Left colon (tissue), 2 donors: ENCODE measurements around the gene BOK. TPM values are rescaled to one million over a fixed set of nuclear protein-coding genes. Genes with fewer than 3 reads are reported as not detected.
A peak's percentile ranks its signal among the peaks of the same experiment; 100 is the strongest.

Experiments
- ATAC-seq: fragments of 200-7000 bp; cut with Tn5 transposase; one replicate; pipeline ENCODE4 v1.9.1; 2020; ENCODE audit warnings: mild to moderate bottlenecking, moderate library complexity
- DNase-seq, 2 donors: peaks; one replicate each; pipeline ENCODE4 v3.0.0-alpha.2; 2020
- intact Hi-C, 2 donors: fragments of 100-400 bp; cut with DNase I in 1 of 2; cut with micrococcal nuclease in 1 of 2; formaldehyde crosslinking; loops; one replicate each; pipeline versions ENCODE4 v1.11.2 to v1.14.0; 2022; cut with DNase I, micrococcal nuclease
- total RNA-seq, 2 donors: library from RNA; stranded (reverse); fragmentation: NEBNext Ultra II Directional; extraction: Animal tissue kit (Norgen Biotek cat#: 25700); gene quantifications; one replicate each; pipeline ENCODE4 v1.2.1, GENCODE V29; 2021
- donor health status: DM: no; HTN: no; CAD: no.
- donor health status: DM: yes; HTN: yes; CAD: no.

BOK gene
- total RNA-seq, 2 donors from 2014 or later = 10.3 to 14.2 TPM

DNA sequence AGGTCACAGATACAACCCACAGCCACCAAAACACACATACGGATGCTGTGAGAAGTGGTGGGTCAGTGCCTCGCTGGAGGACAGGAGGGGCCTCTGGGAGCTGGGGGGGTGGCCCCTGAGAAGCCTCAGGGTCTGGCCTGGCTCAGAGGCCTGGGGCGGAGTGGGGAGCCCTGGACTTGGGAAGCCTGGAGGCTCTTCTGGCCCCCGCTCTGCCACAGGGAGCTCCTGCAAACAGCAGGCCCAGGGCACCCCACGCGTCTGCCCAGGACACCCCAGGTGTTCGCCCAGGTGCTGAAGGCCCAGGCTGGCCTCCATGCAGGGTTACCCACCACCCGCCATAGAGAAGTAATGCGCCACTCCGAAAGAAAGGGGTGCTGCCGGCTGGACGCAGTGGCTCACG is 52.5 kb downstream of the BOK start:
- DNase-seq (peak in 1 of 2 donors; percentile 15), ATAC-seq (no peak)
- intact Hi-C loops = no loop called here

DNA sequence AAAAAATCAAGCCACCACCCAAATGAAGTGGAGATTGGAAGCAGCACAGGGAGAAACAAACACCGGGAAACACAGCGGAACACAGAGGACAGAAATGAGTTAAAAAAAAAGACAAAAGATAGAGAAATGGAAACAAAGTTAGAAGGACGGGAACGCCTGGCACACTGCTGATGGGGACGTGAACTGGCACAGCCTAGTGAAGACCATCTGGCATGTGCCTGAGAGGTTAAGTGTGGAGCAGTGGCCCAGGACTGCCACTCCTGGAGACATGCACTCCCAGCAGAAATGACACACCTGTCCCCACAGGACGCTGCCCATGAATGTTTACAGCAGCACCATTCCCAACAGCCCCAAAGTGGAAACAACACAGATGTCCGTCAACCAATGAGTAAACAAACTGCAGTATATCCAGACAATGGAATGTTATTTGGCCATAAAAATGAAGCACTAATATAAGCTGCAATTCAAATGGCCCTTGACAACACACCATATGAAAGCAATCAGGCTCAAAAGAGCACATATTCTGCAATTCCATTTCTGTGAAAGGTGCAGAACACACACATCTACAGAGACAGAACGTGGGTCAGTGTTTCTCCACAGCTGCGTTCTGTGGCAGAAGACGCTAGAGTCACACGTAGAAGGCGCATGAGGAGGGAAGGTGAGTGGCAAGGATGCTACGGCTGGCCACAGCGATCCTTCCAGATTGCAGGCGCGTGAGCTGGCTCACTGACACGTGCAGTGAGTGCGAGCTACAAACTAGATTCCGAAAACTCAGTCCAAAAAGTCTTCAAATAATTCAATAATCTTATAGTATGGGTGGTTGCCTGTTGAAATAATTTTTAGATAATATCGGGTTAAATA is 53.8 kb downstream of the BOK start:
- DNase-seq (no peak), ATAC-seq (no peak)
- intact Hi-C loops = no loop called here

DNA sequence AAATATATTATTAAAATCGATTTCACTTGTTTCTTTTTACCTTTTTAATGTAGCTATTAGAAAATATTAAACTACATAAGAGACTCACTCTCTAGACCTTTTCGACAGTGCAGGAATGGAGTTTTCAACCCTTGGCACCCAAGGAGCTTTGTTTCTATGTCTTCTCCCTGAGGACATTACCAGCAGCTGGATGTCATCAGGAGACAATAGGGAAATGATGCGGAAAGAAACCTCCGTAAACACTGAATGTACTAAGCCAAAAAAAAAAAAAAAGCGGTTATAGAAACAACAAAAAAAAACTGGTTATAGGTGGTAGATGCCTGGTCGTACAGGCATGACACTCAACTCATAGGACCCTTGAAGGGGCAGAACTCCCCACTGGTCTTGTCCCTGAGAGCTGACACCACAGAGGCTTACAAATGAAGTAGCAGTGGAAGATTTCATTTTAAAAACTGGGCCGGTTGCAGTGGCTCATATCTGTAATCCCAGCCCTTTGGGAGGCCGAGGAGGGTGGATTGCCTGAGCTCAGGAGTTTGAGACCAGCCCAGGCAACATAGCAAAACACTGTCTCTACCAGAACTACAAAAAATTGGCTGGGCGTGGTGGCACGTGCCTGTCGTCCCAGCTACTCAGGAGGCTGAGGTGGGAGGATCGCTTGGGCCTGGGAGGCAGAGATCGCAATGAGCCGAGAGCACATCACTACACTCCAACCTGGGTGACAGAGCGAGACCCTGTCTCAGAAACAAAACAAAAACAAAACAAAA is 54.7 kb downstream of the BOK start:
- no peak for DNase-seq
- intact Hi-C loops = no loop called here
- no peak for ATAC-seq

DNA sequence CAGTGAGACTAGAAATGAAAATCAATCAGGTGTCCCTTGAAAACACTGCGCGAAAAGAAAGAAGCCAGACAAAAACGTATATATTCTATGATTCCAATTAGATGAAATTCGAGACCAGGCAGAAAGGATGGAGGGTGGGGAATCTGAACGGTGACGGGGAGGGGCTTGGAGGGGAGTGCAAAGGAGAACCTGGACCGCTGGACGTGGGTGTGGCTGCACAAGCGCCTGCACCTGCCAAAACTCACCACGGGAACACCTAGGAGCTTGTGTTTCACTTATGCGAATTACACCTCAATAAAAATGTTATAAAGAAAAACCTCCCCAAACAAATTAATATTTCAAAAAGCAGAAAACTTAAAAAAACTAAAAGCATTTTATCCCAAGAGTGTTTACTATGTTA is 56.5 kb downstream of the BOK start:
- ATAC-seq (no peak), DNase-seq (no peak)
- intact Hi-C loops = no loop called here

DNA sequence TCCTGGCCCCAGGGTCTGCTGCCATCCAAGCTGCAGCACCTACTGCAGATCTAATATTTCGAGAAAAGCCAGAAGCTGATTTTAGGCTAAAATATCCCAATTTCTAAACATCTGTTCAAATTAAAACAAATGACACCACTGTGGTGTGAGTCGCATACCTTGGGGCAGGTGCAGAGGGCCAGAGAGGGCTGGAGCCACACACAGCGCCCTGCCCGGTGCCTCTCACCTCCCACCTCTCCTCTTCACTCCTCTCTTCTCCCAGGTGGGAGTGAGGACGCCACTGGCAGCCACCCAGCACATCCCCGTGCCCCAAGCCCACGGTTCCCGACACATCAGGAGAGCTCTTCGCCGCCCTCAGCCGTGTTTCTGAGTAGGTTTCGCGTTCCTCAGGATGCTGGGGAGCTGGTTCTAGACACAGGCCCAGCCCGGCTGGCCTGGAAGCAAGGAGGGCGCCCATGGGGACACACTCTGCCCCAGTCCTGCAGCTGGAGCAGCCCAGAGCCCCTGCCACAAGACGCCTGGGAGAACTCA is 57.0 kb downstream of the BOK start:
- ATAC-seq (no peak), DNase-seq (no peak)
- intact Hi-C loops = no loop called here

DNA sequence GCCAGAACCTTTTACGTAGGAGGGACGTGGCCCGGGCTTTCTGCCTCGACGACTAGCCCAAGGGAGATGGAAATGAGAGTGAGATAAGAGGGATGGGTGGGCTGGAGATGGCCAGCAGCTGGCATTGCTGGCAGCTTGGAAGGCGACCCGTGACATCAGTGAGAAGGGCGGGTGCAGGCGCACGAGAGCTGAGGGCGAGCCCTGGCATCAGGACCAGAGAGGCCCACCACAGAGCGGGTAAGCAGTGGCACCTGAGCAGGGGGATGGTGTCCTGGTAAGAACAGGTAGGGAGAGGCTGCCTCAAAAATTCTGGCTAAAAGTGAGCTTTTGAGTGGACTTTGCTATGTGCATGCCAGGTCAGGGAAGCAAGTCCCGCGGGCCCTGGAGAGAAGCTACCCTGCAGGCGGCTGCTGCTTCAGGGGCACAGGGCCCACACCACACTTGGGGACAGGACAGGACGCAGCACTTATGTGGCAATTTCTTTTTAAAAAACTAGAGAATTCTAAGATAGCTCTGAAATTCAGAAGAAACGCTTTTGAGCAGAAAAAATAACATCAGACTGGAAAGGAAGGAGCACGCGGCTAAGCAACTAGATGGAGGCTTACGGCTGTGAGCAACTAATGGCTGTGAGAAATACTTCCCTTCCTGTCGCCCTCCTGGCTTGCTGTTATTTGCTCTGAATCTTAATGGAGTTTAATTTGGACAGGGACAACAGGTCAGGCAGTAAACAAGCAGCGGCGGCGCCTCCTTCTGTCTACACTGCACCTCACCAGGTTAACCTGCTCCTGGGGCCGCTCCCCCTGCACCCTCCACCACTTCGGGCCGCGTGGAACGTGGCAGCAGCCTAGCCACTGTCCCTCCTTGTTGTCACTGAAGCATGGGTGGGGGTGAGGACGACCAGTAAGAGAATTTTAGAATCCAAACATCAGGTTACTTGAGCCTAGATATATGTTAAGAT is 57.9 kb downstream of the BOK start:
- DNase-seq = peak; percentile 48 to 54
- intact Hi-C loops = no loop called here
- ATAC-seq = peak; percentile 77

DNA sequence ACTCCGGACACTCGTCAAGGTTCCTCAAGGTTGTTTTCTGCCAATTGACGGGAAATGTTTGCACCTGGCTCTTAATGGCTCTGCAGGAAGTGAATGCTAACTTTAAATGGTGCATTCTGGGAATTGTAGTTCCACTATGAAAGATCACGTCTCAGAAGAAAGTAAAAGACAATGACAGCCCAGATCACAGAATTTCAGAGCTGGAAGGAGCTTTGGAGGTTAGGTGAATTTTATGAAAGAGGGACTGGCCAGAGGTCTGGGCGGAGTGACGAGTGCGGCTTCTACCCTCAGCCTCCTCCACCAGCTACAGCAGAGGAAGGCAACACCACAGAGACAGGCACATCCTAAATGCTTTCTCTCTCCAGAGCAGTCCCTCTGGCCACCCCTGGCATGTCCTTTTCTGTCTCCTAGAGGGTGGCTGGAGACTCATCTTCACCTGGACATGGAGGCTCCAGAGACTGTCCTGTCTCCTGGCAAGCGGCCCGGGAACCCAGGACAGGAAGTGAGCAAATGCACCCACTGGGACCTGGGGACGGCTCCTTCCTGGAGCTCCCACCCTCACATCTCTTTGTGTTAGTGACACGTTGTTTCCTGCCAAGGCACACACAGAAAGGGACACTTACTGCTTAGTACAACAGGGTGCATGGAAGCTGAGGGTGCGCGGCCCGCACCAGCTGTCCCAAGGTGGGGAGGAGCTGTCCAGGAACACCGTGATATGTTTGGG is 59.0 kb downstream of the BOK start:
- ATAC-seq (peak; percentile 84), DNase-seq (no peak)
- intact Hi-C loops = no loop called here

DNA sequence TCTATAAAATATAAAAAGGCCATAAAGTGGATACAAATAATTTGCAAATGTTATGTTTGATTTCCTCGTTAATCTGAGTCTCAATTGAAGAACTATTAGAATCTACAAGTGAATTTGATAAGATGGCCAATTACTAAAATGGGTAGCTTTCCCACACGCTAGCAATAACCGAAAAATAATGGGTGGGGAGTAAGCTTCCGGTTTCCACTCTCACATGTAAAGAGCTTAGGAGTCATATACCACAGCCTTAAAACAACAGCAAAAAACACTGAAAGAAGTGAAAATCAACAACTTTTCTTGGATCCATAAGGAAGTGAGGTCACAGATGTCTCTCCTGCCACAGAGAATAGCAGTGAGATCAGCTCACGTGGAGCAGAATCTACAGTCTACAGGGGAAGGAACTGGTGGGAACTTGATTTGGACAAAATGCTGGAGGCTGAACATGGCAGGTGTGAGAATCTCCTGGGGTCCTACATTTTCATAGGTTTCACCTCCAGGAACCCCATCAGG is 59.8 kb downstream of the BOK start:
- ATAC-seq = no peak
- DNase-seq = no peak
- intact Hi-C loops = no loop called here

DNA sequence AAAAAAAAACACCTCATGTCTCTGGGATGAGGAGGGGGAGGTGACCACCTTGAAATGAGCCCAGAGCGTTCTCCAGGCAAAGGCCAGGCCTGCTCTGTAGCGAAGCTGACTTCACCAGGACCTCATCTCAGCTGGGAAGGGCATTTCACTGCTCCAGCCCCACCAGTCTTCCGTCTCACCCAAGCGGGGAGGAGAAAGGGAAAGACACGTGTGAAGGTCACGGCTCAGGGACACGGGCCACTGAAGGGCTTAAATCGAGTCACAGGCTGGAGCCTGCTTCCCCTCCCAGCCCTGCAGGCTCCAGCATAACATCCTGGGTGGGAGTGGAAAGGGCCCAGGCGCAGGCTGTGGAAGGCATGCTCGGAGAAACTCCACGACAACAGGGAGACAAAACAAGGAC is 60.3 kb downstream of the BOK start:
- ATAC-seq = no peak
- intact Hi-C loops = no loop called here
- DNase-seq = no peak

DNA sequence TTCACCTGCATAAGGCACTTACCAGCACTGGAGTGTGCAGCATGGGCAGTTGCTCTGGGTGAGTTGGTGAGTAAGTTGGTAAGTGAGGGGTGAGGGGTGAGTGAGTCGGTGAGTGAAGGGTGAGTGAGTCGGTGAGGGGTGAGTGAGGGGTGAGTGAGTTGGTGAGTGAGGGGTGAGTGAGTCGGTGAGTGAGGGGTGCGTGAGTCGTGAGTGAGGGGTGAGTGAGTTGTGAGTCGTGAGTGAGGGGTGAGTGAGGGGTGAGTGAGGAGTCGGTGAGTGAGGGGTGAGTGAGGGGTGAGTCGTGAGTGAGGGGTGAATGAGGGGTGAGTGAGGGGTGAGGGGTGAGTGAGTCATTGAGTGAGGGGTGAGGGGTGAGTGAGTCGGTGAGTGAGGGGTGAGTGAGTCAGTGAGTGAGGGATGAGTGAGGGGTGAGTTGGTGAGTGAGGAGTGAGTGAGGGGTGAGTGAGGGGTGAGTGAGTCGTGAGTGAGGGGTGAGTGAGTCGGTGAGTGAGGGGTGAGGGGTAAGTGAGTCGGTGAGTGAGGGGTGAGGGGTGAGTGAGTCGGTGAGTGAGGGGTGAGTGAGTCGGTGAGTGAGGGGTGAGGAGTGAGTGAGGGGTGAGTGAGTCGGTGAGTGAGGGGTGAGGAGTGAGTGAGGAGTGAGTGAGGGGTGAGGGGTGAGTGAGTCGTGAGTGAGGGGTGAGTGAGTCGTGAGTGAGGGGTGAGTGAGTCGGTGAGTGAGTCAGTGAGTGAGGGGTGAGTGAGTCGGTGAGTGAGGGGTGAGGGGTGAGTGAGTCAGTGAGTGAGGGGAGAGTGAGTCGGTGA is 61.3 kb downstream of the BOK start:
- intact Hi-C loops = no loop called here
- no peak for DNase-seq
- ATAC-seq = no peak

DNA sequence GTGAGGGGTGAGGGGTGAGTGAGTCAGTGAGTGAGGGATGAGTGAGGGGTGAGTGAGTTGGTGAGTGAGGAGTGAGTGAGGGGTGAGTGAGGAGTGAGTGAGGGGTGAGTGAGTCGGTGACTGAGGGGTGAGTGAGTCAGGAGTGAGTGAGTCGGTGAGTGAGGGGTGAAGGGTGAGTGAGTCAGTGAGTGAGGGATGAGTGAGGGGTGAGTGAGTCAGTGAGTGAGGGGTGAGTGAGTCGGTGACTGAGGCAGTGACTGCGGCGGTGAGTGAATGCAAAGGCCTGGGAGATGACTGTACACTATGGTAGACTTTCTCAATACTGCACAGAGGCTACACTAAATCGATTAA is 61.8 kb downstream of the BOK start:
- intact Hi-C loops = no loop called here
- ATAC-seq = no peak
- DNase-seq = no peak

Other genes starting within 250 kb of the BOK start
- gene HDLBP, start 243.1 kb upstream of the BOK start, total RNA-seq = 100 to 1,000 TPM; 390 to 417 TPM
- 100 to 1,000 TPM; 245 to 254 TPM for gene SEPTIN2, start 242.8 kb upstream of the BOK start, total RNA-seq
- gene FARP2, start 202.5 kb upstream of the BOK start, total RNA-seq = 100 to 1,000 TPM; 126 to 138 TPM
- gene STK25, start 50.2 kb upstream of the BOK start, total RNA-seq = 100 to 1,000 TPM; 118 to 119 TPM
- gene THAP4, start 78.4 kb downstream of the BOK start, total RNA-seq = 10 to 100 TPM; 86.0 to 86.7 TPM
- gene ATG4B, start 78.9 kb downstream of the BOK start, total RNA-seq = 10 to 100 TPM; 90.0 to 95.9 TPM
- gene DTYMK, start 128.1 kb downstream of the BOK start, total RNA-seq = 10 to 100 TPM; 13.4 to 23.7 TPM
- 10 to 100 TPM; 26.7 to 27.6 TPM for gene ING5, start 143.3 kb downstream of the BOK start, total RNA-seq
- gene D2HGDH, start 175.9 kb downstream of the BOK start, total RNA-seq = 10 to 100 TPM; 72.8 to 75.3 TPM
- 10 to 100 TPM; 50.8 to 69.8 TPM for gene GAL3ST2, start 218.1 kb downstream of the BOK start, total RNA-seq